GM18526 (cell line): ENCODE results near the gene FMO5.
A peak's percentile ranks its signal among the peaks of the same experiment; 100 is the strongest.

Source experiments
- POLR2A ChIP-seq: IDR thresholded peaks from 3 replicates; pipeline ENCODE4 v1.6.1; 2011; ENCODE audit not compliant: insufficient read length; ENCODE audit errors: extremely low read depth

Gene FMO5

DNA sequence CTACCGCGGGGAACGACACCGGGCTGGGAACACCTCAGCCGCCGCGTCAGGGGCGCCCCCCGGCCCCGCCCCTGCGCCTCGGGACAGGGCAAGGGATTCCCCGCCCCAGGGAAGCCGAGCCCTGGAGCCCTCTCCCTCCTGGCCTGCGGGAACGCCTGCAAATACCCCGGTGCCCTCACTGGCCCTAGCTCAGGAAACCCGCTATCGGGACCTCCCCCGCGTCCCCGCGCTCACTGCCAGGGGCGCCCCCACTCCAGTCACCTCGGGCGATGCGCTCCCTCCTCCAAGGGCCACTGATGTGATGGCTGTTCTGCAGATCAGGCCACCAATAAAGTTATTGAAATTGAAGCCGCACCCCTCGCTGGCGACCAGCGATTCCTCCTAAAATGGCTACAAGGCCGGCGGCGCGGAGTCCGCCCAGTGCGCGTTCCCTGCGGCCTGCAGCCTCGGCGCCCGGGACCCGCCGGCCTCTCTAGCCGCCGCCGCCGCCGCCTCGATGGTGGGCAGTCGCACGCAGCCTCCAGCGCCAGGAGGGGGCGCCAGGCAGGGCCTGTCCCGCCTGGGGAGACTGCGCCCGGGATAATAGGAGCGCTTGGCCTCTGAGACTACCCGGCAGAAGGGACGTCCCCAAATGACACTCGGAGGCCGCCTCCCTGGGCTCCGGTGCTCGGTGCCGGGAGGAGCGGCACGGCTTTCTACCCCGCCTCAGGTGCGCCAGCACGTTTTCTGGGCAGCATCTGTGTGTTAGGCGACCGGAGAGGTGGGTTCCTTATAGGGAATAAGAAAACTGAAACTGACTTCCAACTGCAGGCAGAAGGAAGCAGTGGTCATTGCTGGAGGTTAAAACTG is 52.7 kb downstream of the FMO5 start, which contains the start of gene PRKAB2:
PRKAB2 (minus strand) TSS at position 303 of the 849 bp plus-strand sequence. CDS start 326 bp downstream, outside the sequence.
- peak; percentile 58 for TF ChIP-seq POLR2A

DNA sequence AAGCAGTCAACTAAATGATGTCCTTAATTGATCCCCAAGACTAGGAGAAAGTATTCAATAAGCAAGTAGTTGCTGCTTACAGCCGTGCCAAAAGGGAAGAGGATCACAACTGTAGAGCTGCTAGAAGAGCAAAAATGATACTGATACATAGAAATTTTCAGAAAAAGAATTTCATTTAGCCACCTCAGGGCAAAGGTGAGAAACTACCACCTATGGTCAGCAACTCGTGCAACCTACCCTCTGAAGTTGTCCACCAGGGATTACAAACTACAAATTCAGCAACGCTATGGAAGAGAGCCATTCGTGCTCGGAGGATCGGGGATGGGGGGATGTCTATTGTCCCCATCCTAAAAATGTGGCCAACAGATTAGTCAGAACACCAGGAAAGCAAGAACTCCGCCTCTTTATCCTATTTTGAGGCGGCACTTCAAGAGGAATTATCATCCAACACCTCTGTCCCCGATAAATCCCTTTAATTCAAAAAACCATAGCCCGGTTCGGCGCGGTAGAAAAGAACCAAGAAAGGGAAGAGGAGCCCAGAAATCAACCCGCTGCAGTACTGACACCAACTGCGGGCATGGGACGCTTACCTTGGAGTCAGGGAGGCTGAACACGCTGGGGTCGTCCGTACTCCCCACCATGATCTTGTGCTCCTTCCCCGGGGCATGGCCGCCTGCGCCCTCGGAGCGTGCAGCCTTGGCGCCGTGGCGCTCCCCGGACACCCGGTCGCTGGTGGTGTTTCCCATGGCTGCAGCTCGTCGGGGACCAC is 53.6 kb downstream of the FMO5 start:
- TF ChIP-seq POLR2A, result no peak

DNA sequence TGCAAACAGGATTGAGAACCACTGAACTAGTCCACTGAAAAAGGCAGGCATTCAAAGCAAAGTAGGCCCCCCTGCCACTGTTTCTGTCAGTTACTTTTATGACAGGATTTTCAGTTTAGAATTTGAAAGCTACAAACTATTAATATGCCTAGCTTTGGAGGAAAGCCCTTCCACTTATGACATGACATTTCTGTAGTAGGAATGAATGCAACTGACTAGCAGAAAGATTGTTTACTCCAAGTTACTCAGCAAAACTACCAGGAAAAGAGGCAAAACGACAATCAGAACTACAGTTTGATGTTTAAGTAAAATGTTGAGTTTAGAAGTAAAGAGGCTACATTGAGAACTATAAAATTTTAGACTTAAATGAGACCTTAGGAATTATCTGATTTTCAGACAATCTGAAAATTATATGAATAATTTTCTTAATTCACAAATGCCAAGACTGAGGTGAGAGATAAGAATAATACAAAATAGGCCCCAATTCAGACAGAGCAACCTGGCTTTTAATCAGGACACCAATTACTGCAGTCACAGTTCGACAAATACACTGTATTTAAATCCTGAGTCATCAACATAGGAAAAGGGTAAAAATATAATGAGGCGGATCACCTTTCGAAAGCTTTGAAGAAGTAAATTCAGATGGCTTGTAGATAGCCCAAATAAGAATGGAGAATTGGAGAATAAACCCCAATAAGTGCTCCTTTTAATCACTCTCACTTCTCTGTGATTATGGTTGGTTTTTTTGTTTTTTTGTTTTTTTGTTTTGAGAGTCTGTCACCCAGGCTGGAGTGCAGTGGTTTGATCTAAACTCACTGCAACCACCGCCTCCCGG is 55.1 kb downstream of the FMO5 start:
- TF ChIP-seq POLR2A, result no peak

DNA sequence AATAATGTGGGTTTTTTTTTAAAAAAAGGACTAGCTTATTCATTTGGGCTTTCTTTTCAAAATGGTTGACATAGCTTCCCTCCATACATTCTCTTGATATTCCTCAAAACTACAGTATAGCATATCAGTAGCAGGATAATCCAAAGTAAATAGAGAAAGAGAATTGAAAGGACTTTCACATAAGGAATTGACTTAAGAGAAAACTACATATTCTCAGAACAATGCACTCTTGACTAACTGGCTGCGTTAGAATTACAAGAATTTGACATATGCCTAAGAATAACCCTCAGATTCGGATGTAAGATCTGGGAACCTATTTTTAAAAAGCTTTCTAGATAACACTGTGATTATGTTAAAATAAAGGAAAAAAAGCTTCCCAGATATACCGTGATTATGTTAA is 56.0 kb downstream of the FMO5 start:
- TF ChIP-seq POLR2A, result no peak

DNA sequence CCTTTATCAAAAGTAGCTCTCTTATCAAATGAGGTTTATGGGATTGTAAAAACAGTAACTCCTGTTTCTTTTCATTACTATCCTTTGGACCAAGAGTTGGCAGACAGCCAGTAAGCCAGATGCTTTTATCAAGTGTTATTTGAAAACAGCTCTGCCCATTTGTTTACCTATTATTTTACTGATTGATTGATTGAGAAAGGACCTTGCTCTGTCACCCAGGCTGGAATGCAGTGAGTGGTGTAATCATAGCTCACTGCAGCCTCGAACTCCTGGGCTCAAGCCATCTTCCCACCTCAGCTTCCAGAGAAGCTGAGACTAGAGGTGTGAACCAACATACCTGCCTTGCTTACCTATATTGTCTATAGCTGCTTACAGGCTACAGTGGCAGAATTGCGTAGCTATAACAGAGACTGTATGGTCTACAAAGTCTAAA is 56.5 kb downstream of the FMO5 start:
- no peak for TF ChIP-seq POLR2A

DNA sequence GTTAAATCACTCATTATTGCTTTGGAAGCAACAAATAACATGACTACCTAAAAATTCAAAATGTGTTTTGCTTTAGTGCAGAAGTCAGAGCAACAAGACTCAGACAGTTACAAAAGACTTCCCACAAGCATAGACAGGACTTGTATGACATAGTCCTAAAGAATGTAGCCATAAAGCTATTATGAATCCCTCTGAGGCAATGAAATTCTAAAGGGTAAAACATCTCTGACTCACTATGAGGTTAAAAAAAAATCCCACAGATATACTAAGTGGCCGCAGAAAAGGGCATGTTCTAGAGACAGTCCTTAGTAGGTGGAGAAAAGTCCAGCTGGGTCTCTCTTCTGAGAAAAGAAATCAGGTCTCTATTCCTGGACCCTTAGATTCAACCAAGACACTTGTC is 57.8 kb downstream of the FMO5 start:
- no peak for TF ChIP-seq POLR2A

DNA sequence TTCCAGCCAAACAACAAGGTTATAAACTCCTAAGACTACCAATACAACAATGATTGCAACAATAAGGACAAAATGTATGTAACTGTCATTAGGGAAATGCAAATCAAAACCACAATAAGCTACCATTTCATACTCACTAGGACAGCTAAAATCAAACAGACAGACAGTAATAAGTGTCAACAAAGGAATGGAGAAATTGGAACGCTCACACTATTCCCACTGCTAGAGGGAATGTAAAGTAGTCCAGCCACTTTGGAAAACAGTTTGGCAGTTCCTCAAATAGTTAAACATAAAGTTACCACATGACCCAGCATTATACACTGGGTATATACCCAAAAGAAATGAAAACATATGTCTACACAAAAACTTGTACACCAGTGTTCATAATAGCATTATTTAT is 62.1 kb downstream of the FMO5 start:
- no peak for TF ChIP-seq POLR2A

DNA sequence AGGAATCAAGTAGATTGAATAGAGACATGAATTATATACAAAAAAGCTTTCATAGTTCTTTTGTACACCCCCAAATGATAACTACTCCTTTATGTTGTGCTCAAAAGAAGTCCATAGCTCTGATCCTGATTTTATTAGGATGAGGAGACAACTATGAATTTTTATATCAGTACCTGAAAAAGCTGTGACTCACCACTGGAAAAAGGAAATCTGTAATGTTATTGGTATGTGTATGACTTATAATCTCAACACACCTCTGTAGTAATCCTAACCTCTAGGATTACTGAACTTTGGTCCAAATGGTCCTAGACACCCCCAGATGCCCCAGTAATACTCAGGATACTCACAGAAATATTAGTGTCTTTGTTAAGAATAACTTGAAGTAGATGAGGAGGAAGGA is 63.0 kb downstream of the FMO5 start:
- TF ChIP-seq POLR2A, result no peak

DNA sequence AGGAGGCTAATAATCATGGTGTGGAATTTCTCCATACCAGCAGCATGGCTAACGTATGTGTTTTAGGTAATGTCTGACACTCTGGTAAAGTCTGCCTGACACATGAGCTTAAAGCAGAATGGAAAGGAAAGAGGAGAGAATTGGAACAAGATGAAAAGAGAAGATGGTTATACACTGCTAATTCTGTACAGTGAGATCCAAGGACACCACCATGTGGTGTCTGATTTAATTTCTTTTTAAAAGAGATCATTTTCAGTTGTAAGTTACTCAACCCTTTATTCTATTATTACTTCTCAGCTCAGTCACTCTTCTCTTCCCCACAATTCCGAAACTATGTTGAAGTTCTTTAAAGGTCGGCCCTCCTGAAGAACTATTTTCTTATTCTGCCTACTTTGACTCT is 68.5 kb downstream of the FMO5 start:
- TF ChIP-seq POLR2A, result no peak

DNA sequence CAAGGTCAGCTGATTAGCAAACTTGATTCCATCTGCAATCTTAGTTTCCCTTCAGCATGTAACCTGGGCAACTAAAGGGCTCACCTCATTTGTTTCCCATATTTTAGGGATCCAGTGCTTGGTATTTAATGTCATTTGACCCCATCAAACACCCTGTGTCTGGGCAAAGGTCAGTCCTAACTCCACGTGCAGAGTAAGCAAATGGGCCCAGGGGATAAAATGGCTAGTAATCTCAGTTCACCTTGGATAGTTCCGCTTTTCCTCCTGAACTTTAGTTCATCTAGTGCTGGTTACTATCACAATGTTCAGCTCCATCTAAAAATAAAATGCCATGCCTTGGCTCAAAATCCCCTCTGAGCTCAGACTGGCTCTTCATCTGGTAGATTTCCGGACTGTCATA is 72.4 kb downstream of the FMO5 start:
- no peak for TF ChIP-seq POLR2A

DNA sequence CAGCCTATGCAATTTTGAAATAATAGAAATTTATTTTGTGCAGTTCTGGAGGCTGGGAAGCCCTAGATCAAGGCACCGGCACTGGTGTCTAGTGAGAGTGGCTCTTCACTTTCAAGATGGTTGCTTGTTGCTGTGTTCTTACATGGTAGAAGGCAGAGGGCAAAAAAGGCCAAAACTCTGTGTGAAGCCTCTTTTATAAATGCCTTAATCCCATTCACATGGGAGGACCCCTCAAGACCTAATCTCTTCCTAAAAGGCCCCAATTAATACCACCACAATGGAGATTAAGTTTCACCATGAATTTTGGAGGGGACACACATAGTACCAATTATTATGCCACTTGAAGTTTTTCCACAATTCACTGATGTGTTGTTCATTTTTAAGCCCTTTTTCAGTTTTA is 73.9 kb downstream of the FMO5 start:
- TF ChIP-seq POLR2A, result no peak

DNA sequence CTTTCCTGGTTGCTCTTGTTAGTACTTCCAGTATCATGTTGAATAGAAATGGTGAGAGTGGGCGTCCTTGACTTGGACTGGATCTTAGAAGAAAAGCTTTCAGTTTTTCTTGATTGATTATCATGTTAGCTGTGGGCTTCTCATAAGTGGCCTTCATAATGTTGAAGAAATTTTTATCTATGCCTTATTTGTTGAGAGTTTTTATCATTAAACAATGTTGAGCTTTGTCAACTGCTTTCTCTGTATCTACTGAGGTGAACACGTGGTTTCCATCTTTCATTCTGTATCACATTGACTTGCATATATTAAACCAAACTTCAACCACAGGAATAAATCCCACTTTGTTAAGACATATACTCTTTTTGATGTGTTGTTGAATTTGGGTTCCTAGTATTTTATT is 82.3 kb downstream of the FMO5 start:
- TF ChIP-seq POLR2A, result no peak
